NCI-H2107 treated with DMSO at 0.1 percent for 48 hours (cell line): ENCODE data around the gene MCC.

ENCODE experiments used
- DNase-seq: peaks from one replicate; lab custom pipeline; 2025; ENCODE audit not compliant: unreplicated experiment; lab: John Stamatoyannopoulos, UW

MCC gene

DNA sequence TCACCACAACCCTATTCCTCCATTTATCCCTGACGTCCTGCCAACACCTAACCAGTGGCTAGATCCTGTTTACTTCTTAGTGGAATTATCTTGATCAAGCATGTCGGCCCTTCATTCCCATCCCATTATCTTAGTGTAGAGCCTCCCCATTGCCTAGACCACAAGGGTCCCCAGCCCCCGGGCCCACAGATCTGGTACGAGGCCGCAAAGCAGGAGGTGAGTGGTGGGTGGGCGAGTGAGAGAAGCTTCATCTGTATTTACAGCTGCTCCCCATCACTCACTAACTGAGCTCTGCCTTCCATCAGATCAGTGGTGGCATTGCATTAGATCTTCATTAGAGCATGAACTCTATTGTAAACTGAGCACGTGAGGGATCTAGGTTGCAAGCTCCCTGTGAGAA, 236.2 kb downstream of the MCC start:
- no peak for DNase-seq

DNA sequence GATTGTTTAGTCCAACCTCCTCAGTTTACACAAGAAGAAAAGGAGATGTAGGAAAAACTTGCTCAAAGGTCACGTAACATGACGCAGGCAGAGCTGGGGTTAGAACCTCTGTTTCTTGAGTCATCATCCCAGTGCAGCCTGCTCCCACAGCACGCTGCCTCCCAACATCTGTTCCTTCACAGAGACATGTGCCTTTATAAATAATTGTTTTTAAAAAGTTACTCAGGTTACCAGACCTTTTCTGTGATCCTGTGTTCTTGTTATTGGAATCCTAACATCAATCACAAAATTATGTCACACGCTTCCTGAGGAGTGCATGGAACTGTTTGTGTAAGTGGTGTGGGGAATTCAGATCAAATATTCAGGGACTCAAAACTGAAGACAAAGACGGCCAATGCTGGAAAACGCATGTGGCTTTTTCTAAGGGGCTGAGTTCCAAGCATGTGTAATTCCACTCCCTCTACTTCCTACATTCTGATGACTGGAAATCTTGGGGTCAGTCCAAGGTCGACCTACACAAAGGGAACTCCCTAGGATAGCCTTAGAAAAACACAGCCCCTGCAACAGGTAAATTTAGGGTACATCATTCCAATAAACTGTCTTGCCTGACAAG, 237.8 kb downstream of the MCC start:
- no peak for DNase-seq

DNA sequence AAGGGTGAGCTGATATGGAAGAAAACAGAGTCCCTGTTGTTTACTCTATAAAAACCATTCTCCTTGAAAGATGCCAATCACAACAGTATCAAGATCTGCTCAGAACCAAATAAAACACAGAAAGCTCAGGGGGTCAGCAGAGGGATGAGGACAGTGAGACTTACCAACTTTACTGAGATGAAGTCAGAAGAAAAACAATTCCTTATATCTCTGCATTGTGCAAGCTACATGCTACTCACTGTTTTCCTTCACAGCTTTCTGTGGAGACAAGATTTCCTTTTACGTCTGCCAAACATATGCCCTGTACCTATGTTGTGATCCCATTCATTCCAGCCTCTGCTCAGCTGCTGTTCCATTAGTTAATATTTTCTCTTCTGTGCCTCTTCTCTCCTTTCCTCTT, 239.0 kb downstream of the MCC start:
- DNase-seq: no peak

DNA sequence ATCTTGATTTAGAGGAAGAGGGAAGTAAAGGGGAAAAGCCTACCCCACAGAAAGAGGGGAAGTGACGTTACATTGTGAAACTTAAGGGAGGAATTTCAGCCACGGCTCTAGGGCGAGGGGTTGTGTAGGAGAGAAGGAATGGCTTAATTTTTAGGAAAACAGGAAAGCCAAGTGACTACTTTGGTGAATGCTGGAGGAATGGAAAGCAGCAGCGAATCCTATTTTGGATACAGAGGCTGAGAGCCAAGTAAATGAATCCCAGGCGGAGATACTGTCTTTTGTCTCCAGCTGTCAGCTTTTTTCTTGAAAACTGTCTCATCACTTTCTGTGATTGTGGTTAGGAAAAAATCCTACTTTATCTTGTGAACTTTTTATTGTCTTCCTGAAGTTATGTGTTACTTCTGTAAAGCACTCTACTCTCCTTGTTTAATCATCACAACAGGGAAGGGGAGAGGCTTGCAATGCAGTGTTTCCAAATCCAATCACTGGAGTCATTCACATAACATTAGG, 241.8 kb downstream of the MCC start:
- DNase-seq: no peak

DNA sequence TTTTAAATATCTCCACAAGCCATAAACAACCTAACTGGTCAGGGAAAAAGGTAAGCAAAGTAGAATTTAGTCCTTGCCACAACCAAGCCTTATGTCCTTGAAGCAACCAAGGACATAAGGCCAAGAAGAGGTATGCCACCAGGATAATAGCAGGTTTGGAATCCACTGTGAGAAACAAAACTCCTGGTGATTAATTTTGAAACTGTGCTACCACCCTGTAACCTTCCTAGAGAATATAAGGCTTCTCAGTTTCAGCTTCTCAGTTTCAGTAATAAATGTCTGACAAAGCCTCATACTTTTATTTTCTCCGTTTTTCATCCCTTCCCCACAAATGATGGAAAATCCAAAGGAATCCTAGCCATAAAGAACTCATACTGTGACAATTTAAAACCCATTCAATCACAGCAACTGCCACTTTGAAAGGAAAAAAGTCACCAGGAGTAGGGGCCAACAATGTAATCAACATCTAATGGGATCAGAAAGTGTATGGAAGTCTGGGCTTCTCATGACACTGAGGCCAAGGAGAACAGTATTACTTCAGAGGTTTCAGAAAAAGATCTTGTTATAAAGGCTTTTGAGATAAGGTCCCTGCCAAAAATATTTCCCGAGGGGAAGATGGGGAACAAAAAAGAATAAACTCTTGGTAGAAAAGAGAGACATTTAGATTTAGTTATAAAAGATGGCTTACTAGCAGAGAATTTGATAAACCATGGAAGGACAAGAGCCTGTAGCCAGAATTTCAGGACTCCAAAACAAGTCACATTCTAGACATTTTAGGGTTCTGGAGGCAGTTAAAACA, 242.6 kb downstream of the MCC start:
- DNase-seq: no peak

DNA sequence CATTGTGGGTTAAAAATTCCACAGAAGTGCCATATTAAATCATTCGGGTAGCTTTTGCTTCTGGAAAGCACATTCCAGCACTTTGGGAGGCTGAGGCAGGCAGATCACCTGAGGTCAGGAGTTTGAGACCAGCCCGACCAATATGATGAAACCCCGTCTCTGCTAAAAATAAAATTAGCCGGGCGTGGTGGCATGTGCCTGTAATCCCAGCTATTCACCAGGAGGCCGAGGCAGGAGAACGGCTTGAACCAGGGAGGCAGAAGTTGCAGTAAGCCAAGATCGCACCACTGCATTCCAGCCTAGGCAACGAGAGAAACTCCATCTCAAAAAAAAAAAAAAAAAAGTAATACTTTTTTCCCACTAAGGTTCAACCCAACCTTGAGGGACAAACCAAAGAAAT, 243.3 kb downstream of the MCC start:
- DNase-seq: no peak

DNA sequence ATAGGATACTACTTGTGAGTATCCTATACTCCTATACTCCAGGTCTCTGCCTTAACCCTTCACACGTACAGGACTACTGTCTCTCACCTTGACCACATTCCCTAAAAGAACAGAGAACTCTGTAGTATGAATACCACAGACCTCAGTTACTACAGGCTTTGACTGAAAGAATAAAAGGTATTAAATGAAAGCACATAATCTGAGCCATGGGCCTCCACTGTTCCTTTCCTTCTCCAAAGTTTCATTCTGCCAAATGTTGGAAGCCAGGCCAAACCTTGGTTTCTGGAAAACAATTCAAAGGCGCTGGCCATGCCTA, 244.9 kb downstream of the MCC start:
- DNase-seq: no peak

DNA sequence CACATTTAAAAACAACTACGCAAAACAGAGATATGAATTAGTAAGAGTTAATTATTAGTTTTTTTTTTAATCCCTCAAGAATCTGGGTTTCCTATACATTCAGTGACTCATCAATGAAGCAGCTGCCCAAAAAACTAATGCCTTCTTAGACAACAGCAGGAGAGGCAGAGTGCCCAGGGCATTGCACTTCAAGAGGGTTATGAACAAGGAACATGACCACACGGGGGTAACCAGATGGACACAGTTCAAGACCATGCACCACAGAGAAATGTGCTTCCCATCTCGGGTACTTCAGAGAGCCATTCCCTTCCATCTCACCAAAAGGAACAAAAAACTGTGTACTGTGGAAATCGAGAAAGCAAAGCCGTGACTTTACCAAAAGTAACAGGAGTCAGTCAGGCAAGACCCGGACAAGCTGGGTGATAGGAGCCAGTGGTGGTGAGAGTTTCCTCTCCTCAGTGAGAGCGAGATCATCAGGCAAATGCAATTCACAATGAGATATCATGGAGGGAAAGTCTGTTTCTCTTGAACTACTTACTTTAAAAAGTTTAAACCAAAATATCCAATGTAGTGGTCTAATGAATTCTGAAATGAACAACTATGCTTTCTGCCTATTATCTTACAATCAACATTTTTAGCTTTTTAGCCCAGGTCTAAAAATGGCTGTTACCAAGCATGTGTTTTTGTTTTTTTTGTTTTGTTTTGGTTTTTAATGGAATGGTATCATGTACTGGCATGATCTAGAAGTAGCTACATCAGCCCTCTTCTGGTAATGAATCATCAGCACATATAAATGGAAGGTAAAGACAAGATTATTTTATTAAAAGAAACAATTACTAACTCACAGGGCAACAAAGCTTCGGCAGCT, 245.5 kb downstream of the MCC start:
- DNase-seq: no peak

DNA sequence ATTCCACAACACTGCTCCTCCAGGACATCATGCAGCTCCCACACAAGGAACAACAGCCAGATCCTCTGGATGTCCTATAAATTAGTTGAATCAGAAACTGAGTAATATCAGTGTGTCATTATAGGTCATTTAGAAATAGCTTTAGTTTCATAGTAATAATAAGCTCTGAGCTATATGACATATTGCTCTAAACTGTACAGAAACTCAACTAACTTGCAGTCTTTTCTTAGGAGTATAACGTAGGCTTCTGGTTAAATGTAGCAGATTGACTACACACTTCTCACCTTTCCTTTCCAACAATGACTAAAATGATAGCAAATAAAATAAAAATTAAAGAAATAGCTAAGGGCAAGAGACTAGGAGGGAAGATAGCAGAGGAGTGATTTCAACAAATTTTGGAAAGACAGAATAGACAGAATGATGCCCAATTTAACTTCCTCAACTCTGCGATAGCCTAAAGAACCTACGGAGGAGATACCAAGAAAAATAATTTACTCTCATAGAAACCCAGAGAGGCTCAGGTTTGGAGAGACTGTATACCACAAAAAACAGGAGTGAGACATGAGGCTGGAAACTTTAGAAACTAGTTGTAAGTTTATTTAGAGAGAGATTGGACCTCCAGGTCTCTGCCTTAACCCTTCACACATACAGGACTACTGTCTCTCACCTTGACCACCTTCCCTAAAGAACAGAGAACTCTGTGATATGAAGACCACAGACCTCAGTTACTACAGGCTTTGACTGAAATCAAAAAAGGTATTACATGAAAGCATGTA, 247.1 kb downstream of the MCC start:
- no peak for DNase-seq

DNA sequence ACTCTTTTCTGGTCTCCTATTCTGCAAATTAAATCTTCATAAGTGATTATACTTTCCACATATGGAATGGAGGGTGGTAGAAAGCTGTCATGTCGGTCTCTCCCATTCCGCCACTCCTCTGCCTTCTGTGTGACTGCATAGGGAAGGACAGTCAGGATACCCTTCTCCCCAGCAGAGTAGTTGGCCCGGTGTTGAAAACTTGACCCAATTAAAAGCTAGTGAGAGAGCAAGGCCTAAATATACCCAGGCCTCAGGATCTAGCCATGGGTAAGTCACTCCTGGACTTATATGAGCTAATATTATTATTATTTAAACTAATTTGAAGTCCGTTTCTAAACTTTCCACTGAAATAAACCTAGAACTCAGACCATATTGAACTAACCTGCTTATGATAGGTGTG, 248.2 kb downstream of the MCC start:
- DNase-seq: no peak

DNA sequence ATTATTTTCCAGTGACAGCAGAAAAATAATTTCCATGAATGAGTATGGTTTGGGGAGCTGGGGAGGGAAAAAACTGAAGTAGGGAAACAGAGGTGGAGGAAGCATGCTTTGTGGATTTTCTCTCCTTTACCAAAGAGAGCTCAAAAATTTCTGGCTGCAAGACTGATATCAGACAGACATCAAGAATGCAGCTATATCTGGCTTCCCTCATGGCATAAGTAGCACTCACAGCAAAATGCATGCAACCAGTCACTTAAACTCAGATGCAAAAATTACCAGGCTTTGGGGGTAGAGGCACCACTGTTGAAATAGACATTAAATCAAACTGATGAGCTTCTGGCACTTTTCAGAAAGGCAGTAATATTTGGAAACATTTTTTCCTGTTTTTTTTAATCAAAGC, 250.4 kb downstream of the MCC start:
- DNase-seq: no peak

DNA sequence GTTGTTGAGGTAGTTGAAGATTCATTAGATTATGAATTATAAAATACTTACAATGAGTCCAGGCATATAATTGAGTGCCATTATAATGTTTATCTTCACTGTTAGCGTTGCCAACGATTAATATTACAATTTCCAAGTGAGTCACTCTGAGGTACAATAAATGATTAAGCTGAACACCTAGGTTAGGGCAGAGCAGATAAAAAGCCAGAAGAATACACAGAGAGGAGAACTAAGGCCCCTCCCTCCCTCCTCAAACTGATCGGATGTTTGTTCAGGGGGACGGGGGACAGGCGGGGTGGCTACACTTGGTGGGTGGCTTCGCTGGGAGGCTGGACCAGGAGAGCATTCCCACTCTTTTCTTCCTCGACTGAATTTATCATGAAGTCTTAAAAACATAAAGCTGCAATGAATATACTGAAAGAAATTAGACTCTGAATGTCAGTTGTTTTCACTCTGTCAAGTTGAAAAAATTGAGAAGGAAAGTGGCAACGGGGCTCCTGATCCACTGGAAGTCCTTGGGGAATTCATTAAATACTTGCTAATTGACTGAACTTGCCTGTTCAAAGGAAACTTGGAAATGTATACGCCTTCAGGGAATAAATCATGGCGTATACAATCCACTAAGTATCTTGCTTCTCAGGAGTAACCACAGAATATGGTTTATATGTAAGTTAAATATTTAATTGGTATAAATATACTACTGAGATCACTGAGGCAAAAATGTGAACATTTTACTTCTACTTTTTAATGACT, 251.5 kb downstream of the MCC start:
- no peak for DNase-seq

DNA sequence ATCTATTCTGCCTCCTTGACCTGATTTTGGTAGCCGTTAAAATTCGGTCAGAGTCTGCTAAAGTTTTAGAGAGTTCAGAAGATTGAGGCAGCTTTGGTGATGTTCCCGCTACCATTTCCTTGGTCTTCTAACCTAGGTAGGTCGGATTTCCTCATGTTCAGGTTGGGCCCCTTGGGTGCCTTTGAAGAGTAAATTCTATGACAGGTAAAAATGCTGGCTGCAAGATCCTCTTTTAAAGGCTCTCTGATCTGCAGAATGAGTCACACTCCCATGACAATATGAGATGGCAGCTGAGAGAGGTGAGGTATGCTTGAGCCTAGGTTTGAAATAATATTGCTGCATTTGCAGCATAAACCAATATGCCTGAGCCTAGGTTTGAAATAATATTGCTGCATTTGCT, 252.4 kb downstream of the MCC start:
- DNase-seq: no peak

DNA sequence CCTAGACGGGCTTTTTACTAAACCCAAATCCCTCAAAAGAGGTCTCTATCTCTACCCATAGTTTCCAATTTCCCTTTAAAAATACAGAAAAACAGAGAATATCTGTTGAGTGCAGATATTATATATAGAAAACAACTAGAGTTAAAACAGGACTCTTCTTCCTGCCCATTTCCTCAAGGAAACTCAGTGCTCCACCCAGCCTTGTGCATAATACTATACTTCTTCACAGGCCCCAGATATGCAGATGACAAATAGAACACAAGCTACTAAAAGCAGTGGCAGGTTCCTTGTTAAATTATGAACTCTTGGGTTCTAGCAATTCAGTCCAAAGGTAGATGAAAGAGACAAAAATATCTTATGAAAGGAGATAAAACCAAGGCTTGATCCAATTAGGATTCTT, 253.7 kb downstream of the MCC start:
- no peak for DNase-seq

DNA sequence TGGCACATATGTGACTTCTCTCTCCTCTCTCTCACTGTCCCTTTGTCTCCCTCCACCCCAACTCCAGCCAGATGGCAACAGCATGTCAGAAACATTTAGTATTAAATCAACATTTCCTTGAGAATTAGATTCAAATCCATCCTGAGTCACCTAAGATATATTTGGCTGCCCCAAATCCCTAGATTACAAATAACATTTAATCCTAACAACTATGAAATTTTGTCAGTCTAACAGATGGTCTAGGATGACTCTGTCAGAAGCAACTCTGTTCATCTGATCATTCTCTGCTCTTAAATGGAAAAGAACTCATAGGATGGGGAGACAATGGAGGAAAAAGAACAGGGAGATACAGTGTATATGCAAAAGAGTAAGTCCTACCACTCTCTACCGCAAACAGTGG, 254.6 kb downstream of the MCC start:
- no peak for DNase-seq

DNA sequence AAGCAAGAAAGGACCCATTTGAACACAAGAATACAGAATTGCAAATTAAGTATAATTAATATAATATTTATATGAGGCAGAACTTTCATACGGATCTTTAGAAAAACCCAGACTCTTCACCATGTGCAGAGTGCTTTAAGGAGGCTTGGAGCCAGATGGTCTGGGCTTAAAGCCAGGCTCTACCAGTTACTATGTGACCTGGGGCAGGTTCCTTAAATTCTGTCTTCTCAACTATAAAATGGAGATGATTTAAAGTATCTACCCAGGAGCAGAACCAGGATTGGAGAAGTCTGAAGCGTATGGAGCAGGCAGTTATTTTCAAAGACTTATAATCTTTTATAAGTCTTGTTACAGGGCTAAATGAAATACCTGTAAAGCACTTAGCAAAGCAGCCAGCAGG, 255.6 kb downstream of the MCC start:
- DNase-seq: no peak

DNA sequence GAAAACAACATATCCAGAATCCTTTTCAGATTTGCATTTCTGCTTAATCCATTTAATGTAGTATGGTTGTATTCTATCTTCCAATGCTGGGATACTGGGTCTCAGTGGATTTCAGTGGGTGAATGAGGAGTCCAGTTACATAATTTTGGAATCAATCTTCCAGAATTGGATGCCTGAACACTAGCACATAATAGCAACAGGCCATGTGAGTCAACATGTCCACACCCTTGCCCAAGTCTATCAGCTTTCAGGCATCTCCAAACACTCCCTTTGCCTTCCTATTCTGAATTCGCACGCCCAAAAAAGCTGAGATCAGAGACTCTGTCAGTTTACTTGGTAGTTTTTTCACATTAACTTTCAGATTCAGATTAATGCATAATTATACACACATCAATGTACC, 256.0 kb downstream of the MCC start:
- DNase-seq: no peak

DNA sequence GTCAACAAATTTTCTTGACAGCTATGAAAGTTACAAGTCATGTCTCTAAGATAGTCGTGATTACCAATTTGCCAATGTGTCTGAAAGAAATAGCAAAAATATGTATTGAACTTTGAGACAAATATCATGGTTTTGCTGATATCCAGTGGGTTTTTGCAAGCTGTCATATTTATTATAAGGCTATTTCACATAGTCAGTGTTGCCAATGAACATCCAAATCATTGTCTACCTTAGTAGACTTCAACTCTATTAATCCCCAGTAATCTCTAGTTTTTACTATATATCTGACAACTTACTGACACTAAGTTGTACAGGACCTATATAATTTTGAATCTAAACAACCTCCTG, 256.6 kb downstream of the MCC start:
- no peak for DNase-seq

DNA sequence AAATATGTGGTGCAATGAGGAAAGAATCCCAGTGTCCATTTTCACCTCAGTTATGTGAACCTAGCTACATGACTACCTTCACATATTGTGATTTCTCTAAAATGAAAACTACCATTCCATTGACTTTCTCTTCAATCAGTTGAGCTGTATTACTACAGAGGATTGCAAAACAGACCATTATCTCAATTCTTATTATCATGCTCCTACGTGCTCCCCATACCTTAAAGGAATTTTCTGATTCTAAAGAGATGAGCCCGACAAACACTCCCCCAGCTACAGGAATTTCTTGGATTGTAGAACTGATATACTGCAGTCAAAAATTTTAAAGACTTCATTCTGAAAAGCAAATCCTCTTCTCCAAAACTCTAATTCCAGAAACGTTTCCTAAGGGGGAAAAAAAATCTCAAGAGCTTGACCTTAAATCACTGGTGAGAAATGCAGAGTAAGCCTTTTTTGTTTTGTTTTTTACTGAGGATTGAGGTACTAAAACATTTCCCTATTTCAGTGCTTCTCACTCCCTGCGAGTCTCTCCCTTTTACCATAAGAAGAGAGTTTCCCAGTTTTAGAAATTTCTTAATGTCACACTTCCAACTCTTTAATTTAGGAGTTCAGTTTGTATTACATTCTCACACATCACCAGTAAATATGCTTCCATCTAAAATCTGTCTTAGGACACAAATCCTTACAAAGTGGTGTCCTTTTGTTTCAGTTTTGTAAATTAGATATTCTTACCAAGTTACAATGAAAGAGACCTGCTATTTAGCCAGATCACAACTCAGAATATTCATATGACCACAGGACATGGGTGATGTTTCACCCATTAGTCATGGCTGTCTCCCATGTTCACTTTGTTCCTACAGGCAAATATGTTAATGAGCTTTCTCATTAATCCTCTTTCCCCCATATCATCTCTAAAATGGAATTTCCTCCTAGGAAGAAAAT, 257.3 kb downstream of the MCC start:
- no peak for DNase-seq

DNA sequence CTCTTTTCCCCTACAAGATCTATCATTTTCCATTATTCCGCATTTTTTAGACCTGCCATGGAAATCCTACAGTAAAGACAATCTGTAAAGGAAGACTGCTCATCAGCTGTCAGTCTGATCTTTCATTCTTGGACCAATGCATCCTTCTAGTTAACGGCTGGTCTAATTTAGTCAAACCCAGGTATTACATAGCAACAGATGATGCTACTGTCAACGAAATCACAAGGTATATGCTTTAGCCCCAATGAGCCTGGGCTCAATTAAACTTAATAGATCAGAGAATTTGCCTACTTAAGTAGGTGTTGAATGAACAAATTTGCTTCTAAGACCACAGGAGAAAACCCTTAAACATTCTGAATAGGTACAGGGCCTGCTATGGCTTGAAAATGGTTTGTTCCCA, 260.5 kb downstream of the MCC start:
- no peak for DNase-seq
